Stimulated activated CD4-positive, alpha-beta T cell treated with anti-CD3 and anti-CD28 coated beads, Interleukin-1b, Interleukin-23, amount 100 ng/mL, for 4 hours (primary cell): ENCODE measurements around the gene PLA2G5.
"Not testable (repeated sequence)": the region's sequence is repeated elsewhere in the genome, so short reads cannot be mapped to it uniquely, and the experiment has no call there.

Experiments
- DNase-seq, 2 donors: peaks; one replicate each; pipeline ENCODE4 v3.0.0-alpha.2; 2020; ENCODE audit warnings: low read depth in 2 of 2

The PLA2G5 gene

GRCh38 chr1:20069874-20070273, at the start of gene PLA2G5:
Gene PLA2G5, plus strand, starts transcription at chr1:20070194. Its CDS starts 14,637 bp downstream, at chr1:20084831.
- no peak for DNase-seq

- no peak for DNase-seq
These were observed 41.9 kb upstream of the PLA2G5 start for GRCh38 chr1:20028125-20028524.

GRCh38 chr1:20028726-20029125, 41.3 kb upstream of the PLA2G5 start:
- DNase-seq: no peak

GRCh38 chr1:20029178-20029912, 40.6 kb upstream of the PLA2G5 start:
- no peak for DNase-seq

- DNase-seq: not testable (repeated sequence)
These were observed 39.4 kb upstream of the PLA2G5 start for GRCh38 chr1:20030436-20031151.

- DNase-seq: no peak
These were observed 38.8 kb upstream of the PLA2G5 start for GRCh38 chr1:20031161-20031560.

- DNase-seq: no peak
These were observed 38.2 kb upstream of the PLA2G5 start for GRCh38 chr1:20031836-20032235.

GRCh38 chr1:20032425-20032824, 37.6 kb upstream of the PLA2G5 start:
- no peak for DNase-seq

- no peak for DNase-seq
These were observed 36.6 kb upstream of the PLA2G5 start for GRCh38 chr1:20033420-20033819.

- DNase-seq: no peak
These were observed 34.9 kb upstream of the PLA2G5 start for GRCh38 chr1:20035114-20035513.

GRCh38 chr1:20037877-20038276, 32.1 kb upstream of the PLA2G5 start:
- DNase-seq: no peak

- DNase-seq: no peak
These were observed 22.9 kb upstream of the PLA2G5 start for GRCh38 chr1:20047096-20047495.

GRCh38 chr1:20048563-20048962, 21.4 kb upstream of the PLA2G5 start:
- DNase-seq: no peak

- not testable (repeated sequence) for DNase-seq
These were observed 20.8 kb upstream of the PLA2G5 start for GRCh38 chr1:20049056-20049798.

GRCh38 chr1:20051218-20051829, 18.7 kb upstream of the PLA2G5 start:
- no peak for DNase-seq

GRCh38 chr1:20052386-20052785, 17.6 kb upstream of the PLA2G5 start:
- DNase-seq: no peak

- DNase-seq: no peak
These were observed 12.0 kb upstream of the PLA2G5 start for GRCh38 chr1:20057886-20058420.

GRCh38 chr1:20058531-20058930, 11.5 kb upstream of the PLA2G5 start:
- DNase-seq: peak; percentile 7 to 9

GRCh38 chr1:20059847-20060246, 10.1 kb upstream of the PLA2G5 start:
- DNase-seq: no peak

GRCh38 chr1:20060791-20061190, 9.2 kb upstream of the PLA2G5 start:
- DNase-seq: not testable (repeated sequence)

GRCh38 chr1:20061866-20062265, 8.1 kb upstream of the PLA2G5 start:
- no peak for DNase-seq

- DNase-seq: no peak
These were observed 6.1 kb upstream of the PLA2G5 start for GRCh38 chr1:20063861-20064292.
